Hepatocyte (in vitro differentiated cells): Measurements from ENCODE around the gene GZF1. TPM values are rescaled to one million over a fixed set of nuclear protein-coding genes. Genes with fewer than 3 reads are reported as not detected.

ENCODE experiments used
- DNase-seq: peaks from one replicate; pipeline ENCODE4 v3.0.0-alpha.2; 2016; ENCODE audit warnings: low spot score
- H2AFZ ChIP-seq: fragments of 200-600 bp; sonication (generic); 2 replicates; pipeline ENCODE4 v1.6.0; 2016; ENCODE audit warnings: antibody characterized with exemption, mild to moderate bottlenecking
- H3K27ac ChIP-seq: fragments of 200-600 bp; sonication (generic); 2 replicates; pipeline ENCODE4 v1.5.1; 2016; ENCODE audit warnings: mild to moderate bottlenecking
- H3K27me3 ChIP-seq: fragments of 200-600 bp; sonication (generic); 2 replicates; pipeline ENCODE4 v1.6.1; 2016
- H3K36me3 ChIP-seq: fragments of 200-600 bp; sonication (generic); replicated peaks from 2 replicates; pipeline ENCODE4 v1.5.1; 2016; ENCODE audit warnings: low read depth; ENCODE audit not compliant: insufficient read depth
- H3K4me1 ChIP-seq: fragments of 200-600 bp; sonication (generic); 2 replicates; pipeline ENCODE4 v1.5.1; 2016; ENCODE audit warnings: mild to moderate bottlenecking, moderate library complexity; ENCODE audit not compliant: insufficient read depth
- H3K4me2 ChIP-seq: fragments of 200-600 bp; sonication (generic); 2 replicates; pipeline ENCODE4 v1.6.0; 2016
- H3K4me3 ChIP-seq: fragments of 200-600 bp; sonication (generic); 2 replicates; pipeline ENCODE4 v1.5.1; 2016; ENCODE audit warnings: mild to moderate bottlenecking
- H3K79me2 ChIP-seq: fragments of 200-600 bp; sonication (generic); 2 replicates; pipeline ENCODE4 v1.6.0; 2017; ENCODE audit warnings: mild to moderate bottlenecking
- H3K9me2 ChIP-seq: fragments of 200-600 bp; sonication (generic); replicated peaks from 2 replicates; pipeline ENCODE4 v1.6.0; 2017; ENCODE audit warnings: mild to moderate bottlenecking; ENCODE audit not compliant: insufficient read depth
- H3K9me3 ChIP-seq: fragments of 200-600 bp; sonication (generic); 2 replicates; pipeline ENCODE4 v1.5.1; 2016; ENCODE audit warnings: low read depth, mild to moderate bottlenecking
- H4K20me1 ChIP-seq: fragments of 200-600 bp; sonication (generic); 2 replicates; pipeline ENCODE4 v1.6.0; 2016; ENCODE audit warnings: mild to moderate bottlenecking; ENCODE audit not compliant: insufficient read depth, poor library complexity, severe bottlenecking
- EZH2 ChIP-seq: fragments of 200-600 bp; sonication (generic); IDR thresholded peaks from 2 replicates; pipeline ENCODE4 v1.6.1; 2016; ENCODE audit warnings: antibody characterized with exemption, mild to moderate bottlenecking, borderline replicate concordance
- EZH2phosphoT487 ChIP-seq: fragments of 200-600 bp; sonication (generic); IDR thresholded peaks from one replicate; pipeline ENCODE4 v1.6.1; 2018; ENCODE audit warnings: antibody characterized with exemption, mild to moderate bottlenecking, low read depth, moderate library complexity; ENCODE audit not compliant: unreplicated experiment, severe bottlenecking
- WGBS: methylation state at CpG from one replicate; pipeline ENCODE4 v1.1.6; 2016; ENCODE audit warnings: low lambda C conversion rate; ENCODE audit errors: missing lambda C conversion rate; 5-methylcytosine and 5-hydroxymethylcytosine counted together
- polyA plus RNA-seq: library from polyadenylated mRNA; unstranded; fragments of >200 nt; fragmentation: Nextera tagmentation; extraction: Ambion mirVana; gene quantifications from 2 replicates; pipeline ENCODE4 v1.2.1, GENCODE V29; 2016
- total RNA-seq: library from RNA; depleted of rRNA; stranded (reverse); fragments of >200 nt; gene quantifications from 2 replicates; pipeline ENCODE4 v1.2.3, GENCODE V29; 2014
- TF ChIP-seq, protein P1 (sequence below): fragments of 200-600 bp; sonication (generic); IDR thresholded peaks from 2 replicates; pipeline ENCODE4 v1.5.1; 2016; ENCODE audit warnings: antibody characterized with exemption, mild to moderate bottlenecking; ENCODE audit not compliant: poor library complexity

GZF1 gene
- total and polyA plus RNA-seq, 2 experiments from 2014 or later, result 8.8 to 17.8 TPM

DNA sequence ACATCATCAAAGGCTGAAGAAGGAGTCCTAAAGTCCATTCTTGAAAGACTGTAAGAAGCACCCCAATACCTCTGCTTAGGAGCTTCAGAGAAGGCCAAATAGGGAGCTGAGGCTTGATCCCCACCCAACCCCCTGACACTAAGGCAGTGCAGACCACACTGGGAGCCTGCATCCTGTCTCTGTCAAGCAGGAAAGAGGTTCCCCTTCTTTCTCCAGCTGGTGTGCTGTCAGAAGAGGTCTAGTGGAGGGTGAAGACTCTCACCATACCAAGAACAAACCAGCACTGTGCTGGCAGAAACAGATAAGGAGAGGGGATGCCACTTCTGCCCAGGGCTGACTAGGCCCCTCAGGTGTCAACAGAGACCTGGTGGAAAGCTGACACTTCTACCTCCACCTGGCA lies 19.9 kb downstream of the GZF1 start:
- no peaks in the 10 kb centered on the region for H3K9me3 ChIP-seq
- H3K9me2 ChIP-seq, result no peaks in the 10 kb centered on the region
- DNase-seq, result no peak
- H2AFZ ChIP-seq, result no peak overlapping the region
- H3K27ac ChIP-seq, result no peak overlapping the region
- TF ChIP-seq EZH2phosphoT487, result no peak
- TF ChIP-seq, protein P1, sequence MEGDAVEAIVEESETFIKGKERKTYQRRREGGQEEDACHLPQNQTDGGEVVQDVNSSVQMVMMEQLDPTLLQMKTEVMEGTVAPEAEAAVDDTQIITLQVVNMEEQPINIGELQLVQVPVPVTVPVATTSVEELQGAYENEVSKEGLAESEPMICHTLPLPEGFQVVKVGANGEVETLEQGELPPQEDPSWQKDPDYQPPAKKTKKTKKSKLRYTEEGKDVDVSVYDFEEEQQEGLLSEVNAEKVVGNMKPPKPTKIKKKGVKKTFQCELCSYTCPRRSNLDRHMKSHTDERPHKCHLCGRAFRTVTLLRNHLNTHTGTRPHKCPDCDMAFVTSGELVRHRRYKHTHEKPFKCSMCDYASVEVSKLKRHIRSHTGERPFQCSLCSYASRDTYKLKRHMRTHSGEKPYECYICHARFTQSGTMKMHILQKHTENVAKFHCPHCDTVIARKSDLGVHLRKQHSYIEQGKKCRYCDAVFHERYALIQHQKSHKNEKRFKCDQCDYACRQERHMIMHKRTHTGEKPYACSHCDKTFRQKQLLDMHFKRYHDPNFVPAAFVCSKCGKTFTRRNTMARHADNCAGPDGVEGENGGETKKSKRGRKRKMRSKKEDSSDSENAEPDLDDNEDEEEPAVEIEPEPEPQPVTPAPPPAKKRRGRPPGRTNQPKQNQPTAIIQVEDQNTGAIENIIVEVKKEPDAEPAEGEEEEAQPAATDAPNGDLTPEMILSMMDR, result no peak
- TF ChIP-seq EZH2, result no peak
- H3K4me1 ChIP-seq, result no peaks in the 10 kb centered on the region
- H4K20me1 ChIP-seq, result no peaks in the 10 kb centered on the region
- peaks cover 10% of the 10 kb centered on the region for H3K79me2 ChIP-seq
- no peak overlapping the region for H3K4me2 ChIP-seq
- H3K27me3 ChIP-seq, result no peaks in the 10 kb centered on the region
- no peaks in the 10 kb centered on the region for H3K36me3 ChIP-seq
- no peak overlapping the region for H3K4me3 ChIP-seq

DNA sequence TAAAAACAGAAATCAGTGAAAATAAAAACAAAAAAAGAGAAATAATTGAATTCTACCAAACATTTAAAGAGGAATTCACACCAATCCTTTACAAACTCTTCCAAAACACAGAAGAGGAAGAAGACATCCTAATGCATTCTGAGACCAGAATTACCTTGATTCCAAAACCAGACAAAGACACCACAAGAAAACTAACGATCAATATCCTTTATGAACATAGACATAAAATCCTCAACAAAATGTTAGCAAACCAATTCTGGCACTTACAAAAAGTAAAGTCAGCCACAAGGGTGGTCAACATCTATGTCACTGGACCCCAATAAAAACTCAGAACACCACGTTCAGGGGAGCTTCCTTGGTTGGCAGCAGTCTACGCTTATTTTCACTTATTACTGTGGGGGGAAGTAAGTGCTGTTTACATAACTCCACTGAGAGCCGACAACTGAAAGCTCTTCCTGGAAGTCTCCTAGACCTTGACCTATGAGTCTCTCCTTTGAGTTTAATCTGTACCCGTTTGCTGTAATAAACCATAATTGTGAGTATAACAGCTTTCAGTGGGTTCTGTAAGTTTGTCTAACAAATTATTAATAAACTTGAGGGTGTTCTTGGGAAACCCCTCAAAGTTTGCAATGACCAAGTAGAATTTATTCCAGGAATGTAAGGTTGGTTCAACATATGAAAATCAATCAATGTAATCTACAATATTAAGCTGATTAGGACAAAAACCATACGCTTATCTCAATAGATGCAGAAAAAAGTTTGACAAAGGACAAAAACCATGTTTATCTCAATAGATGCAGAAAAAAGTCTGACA lies 24.5 kb downstream of the GZF1 start:
- H4K20me1 ChIP-seq, result peaks cover 6% of the 10 kb centered on the region
- no peaks in the 10 kb centered on the region for H3K27me3 ChIP-seq
- no peak overlapping the region for H2AFZ ChIP-seq
- peaks cover 6% of the 10 kb centered on the region for H3K36me3 ChIP-seq
- H3K4me3 ChIP-seq, result no peak overlapping the region
- WGBS, result 66% methylated on average over 6 of the region's 6 CpGs
- no peaks in the 10 kb centered on the region for H3K4me1 ChIP-seq
- H3K79me2 ChIP-seq, result peaks cover 10% of the 10 kb centered on the region
- no peaks in the 10 kb centered on the region for H3K9me3 ChIP-seq
- H3K4me2 ChIP-seq, result peak overlapping the region; percentile 39
- TF ChIP-seq EZH2phosphoT487 (no peak), EZH2 (no peak)
- TF ChIP-seq, protein P1, result no peak
- H3K27ac ChIP-seq, result peak overlapping the region; percentile 28
- H3K9me2 ChIP-seq, result no peaks in the 10 kb centered on the region
- DNase-seq, result no peak

DNA sequence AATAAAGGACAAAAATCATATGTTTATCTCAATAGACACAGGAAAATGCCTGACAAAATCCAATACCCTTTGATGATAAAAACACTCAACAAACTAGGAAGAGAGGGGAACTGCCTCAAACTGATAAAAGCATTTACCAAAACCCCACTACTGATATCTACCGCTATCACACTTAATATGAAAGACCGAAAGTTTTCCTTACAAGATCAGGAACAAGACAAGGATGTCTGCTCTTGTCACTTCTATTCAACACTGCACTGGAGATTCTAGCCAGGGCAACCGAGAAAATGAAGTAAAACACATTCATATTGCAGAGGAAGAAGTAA lies 25.1 kb downstream of the GZF1 start:
- no peak overlapping the region for H3K27ac ChIP-seq
- H3K79me2 ChIP-seq, result peaks cover 10% of the 10 kb centered on the region
- no peaks in the 10 kb centered on the region for H3K9me2 ChIP-seq
- 95% methylated on average over 3 of the region's 3 CpGs for WGBS
- peaks cover 6% of the 10 kb centered on the region for H4K20me1 ChIP-seq
- no peaks in the 10 kb centered on the region for H3K27me3 ChIP-seq
- DNase-seq, result no peak
- no peaks in the 10 kb centered on the region for H3K4me1 ChIP-seq
- TF ChIP-seq EZH2phosphoT487 (no peak), EZH2 (no peak)
- TF ChIP-seq, protein P1, result no peak
- H2AFZ ChIP-seq, result no peak overlapping the region
- H3K4me3 ChIP-seq, result no peak overlapping the region
- H3K9me3 ChIP-seq, result no peaks in the 10 kb centered on the region
- no peak overlapping the region for H3K4me2 ChIP-seq
- peaks cover 6% of the 10 kb centered on the region for H3K36me3 ChIP-seq
